IPS DF 19.7 (cell line): ENCODE results near the gene TTC28.

Experiments used
- DNase-seq: peaks from one replicate; pipeline ENCODE4 v3.0.0-alpha.2; 2013; ENCODE audit warnings: low read depth, low spot score

TTC28 gene

DNA sequence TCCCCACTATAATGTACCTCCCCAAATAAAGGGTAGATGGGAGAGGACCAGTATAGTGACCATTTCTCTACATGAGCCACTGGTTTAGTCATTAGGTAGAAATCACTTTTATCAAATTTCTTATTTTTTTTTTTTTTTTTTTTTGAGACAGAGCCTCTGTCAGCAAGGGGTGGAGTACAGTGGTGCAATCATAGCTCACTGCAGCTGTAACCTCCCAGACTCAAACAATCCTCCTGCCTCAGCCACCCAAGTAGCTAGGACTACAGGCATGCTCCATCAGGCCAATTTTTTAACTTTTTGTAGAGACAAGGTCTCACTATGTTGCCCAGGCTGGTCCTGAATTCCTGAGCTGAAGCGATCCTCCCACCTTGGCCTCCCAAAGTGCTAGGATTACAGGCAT, 322.4 kb downstream of the TTC28 start:
- no peak for DNase-seq

DNA sequence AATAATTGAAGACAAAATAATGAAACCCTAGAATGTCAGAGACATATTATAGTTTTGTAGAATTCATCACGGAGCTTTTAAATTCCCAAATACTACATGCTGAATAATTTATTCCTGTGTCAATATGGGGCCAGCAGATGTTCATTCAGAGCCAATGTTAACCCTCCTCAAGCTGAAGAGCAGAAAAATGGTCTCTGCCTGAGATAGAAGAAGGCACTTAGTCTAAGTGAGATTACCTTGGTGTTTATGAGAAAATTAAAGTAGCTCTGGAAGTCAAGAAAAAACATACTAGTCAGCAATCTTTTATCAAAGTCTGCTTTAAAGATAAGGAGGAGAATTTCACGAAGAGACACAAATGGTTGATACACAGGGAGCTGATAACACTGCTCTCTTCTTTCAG, 328.2 kb downstream of the TTC28 start:
- DNase-seq: no peak

DNA sequence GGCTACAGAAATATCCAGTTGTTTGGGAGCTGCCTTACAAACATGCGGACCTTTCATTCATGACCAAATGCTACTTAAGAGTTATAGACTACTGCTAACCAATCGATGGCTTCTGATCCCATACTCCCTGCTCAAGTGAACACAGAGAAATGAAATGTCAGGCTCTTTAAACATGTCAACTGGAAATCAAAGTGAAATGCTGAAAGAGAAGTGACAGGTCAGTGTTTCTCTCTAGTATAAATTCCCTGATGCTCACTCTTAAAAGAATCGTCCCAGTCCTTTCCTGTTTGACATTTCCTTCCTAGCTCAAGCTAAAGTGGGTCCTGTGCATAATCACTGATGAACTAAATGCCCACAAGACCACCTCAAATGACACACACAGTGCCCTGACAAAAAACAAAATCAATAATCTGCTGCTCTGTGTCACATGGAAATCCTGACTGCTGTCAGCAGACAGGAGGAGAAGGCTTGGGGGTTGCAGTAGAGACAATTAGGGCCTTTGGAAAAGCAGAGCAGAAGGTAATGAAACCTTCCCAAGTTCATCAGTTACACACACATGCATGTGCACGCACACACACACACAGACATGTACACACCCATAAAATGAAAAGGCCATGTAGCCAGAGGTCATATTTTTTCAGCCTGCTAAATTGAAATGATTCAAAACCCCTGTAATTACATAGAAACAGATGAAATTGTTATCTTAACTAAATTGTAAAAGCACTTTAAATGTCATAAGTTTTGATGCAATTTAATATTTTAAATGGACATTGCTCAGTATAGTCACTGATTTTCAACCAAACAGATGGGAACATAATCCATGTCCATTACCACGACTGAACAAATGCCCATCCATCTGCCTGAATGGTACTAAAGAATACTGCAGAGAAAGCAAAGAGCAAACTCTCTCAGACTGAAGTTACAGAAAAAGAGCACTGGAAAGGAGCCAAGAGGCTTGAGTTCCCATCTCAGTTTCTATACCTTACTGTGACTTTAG, 330.7 kb downstream of the TTC28 start:
- no peak for DNase-seq

DNA sequence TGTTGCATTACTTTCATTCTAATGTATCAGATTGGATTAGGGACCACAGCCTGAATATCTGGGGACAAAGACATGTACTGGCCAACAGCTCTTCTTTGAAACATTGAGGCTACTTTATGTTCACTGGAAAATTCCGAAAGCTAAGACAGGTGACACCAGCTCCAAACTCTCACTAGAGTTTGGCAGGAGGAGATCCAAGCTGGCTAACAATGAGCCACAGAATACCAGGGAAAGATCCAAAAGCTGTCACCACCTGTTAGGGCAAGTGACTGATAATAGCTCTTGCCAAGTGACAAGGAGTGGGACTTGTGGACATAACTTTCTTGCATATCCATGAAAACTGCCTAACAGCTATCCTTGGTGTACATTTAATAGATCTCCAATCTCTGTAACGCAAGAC, 333.3 kb downstream of the TTC28 start:
- DNase-seq: no peak

DNA sequence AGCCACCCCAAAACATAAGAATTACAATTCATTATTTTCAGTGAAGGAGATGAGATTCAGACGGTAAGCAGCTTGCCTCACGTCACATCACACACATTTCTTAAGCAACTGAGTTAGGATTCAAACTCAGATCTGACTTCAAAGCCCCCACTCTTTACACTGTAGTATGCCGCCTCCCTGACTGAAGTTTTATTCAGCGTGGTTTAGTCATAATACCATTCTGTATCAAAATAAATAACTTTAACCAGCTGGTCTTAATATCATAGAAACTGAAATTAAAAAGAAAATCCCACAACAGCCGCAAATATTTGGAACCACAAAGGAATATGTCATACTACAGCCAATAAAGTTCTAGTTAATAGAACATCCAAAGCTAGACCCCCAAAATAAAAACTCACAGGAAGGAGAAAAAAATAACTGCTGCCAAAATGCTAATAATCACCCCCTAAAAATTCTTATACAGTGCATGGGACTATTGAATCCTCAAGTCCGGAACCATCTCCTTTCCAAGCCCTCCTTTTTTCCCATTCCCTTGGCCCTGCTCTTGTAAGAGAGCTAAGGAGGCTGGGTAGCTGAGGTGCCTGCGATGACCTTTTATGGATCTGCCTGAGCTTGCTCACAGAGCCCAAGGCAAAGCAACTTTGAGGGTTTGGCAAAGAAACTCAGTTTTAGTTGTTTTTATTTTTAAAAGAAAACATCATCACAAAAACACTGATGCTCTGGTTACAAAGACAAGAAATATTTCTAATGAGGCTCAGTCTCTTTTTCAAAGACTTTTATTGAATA, 334.5 kb downstream of the TTC28 start:
- no peak for DNase-seq

DNA sequence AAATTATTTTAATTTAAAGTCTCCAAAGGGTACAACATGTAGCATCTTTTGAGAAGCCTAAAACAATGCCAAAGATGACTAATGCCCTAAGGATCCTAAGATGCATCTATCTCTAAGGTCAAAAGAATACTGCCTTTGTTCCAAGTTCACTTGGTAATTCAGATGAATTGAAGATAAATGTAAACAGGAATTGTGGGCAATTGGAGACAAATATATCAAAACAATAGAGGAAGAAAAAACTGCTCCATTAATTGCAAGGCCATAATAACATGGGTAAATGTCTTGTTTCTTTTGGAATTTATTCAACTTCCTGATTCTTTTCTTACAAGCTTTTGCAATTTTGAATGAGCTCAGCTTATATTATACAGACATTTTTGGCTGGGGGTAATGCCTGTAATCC, 338.6 kb downstream of the TTC28 start:
- DNase-seq: no peak

DNA sequence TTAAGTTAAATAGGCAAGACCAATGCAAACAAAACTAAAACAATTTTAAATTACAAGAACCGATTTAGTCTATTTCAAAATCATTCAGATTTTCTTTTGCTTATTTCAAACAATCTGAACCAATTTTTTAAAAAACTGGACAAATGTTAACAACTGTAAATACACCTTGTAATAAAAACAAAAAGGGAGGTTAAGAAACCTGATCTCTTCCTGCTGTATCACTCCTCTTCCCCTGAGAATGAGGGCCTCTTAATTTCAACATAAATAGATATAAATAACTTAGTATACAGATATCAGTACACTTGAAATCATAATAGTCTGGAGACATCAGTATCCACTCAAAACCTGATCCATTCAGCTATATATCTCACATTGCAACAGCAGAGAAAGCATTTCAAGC, 346.6 kb downstream of the TTC28 start:
- DNase-seq: no peak

DNA sequence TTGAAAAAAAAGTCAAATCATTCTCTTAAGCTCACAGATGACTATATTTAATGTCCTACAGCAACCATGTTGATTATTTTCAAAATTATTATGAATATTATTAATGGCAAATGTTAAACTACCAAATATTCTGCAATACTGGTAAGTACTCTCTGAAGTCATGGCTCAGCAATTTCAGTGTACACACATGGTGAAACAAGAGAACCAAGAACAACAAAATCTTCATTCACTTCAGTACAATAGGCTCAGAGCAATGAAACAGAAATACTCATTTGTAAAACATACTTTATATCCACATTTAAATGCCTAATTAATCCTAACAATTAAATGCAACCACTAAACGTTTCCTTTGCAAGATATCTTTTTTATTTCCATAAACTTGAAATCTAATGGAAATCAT, 347.2 kb downstream of the TTC28 start:
- no peak for DNase-seq

DNA sequence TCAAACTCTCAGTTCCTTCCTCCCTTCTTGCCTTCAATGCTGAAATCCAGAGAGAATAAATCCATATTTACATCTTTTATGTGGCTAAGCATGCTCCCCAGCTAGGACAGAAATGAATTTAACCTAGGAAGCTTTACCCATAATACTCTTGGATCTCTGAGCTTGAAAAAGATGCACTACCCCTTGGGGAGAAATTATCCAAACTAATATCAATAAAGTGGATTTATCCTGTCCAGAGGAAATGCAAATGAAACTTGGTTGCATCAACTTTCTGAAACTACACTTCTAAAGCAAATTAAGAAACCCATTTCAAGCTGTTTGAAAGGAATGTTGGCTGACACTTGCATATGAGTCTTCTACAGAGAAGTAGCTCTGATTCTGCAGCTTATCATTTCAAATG, 347.9 kb downstream of the TTC28 start:
- no peak for DNase-seq

DNA sequence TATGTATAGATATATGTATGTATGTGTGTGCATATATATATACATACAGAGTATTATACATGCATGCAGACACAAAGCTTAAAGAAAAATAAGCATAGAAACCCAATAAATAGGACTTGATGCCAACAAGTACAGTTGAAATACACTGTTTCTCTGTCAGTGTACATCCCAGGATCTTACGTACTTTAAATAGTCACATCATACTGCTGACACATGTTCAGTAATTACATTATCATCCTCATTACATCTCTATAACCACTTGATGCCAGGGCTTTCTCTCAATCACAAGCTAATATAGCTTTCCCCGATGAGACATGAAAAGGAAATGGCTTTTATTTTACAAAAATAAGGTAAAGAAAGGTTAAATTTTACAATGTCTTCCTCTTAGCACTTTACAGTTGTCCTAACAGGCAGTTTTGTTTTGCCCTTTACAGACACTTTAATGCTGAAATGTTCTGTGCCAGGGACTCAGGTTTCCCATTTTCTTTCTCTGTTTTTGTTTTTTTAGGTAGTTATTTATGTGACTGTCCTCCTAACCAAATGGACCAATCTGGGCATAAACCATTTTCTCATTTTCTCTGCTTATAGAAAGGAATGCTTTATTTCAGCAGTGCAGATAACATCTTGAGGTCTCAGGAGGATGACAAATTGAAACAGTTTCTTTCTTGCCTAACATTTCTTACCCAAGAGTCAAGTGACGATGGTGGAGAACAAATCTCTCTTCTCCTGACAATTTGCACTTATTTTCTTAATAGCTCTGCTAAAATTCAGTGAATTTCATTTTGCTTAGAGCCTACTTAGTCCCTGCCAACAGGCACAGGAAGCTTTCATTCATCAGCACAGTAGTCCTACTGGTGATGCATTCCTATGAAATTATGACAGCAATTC, 350.2 kb downstream of the TTC28 start:
- DNase-seq: no peak

DNA sequence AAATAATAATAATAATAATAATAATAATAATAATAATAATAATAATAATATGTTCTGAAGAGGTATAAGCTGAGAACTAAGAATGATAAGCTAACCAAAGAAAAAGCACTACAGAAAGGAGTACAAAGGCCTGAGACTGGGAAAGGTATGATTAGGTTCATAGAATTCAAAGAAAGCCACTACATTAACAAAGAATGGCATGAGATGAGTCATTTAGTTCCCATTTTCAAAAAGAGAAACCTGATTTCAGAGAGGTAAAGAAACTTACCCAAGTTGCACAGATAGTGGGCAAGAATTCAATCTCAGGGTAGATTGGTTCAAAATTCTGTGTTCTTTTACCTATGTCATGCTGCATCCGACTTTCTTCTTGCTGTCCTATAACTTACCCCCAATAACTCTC, 350.9 kb downstream of the TTC28 start:
- no peak for DNase-seq

DNA sequence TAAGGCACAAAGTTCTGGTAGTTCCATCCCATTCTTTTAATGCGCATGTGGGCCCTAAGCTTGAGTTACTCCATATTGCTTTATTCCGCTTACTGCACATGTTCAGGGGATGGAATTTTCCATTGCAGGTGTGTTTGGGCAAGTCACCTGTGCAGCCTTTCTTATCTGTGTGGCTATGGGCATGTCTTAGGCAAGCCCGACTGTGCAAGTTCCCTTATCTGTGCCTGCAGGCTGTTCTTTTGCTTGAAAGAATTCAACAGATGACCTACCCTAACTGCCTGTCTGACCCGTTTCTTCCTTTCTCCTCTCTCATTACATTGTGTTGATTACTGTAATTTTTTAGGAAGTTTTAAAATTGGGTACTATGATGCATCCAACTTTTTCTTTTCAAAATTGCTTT, 363.6 kb downstream of the TTC28 start:
- no peak for DNase-seq

DNA sequence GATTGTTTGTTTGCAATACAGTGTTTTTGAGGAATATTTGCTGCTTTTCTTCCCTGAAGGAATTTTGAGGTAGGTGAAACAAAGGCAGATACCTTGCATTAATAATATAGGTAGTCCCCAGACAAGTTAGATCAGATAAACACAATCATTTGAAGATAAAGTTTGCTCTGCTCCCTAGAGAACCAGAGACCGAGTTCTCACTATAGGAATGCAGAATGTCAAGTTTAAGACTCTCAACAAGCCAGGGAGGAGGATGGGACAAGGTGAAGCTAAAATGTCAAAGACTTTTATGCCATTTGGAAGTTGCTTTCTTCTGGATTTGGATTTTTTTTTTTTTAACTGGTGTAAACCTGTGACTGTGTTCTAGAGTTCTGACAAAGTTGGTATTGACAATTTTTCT, 364.7 kb downstream of the TTC28 start:
- no peak for DNase-seq

DNA sequence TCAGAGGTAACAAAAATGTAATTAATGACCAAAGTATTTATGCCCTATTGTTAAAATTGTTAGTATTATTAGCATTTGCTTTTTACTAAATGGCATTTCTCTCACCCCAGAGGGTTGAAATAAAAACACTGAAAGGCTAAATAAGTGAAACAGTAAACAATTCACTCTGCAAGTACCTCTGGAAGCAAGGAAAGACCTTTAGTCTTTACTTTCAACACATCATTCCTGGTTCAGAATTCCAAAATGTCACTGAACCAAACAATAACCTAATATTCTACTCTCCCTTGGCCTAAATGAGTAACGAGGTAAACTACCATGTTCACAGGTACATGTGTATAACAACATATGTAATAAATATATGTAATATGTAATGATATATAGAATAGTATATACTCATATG, 369.3 kb downstream of the TTC28 start:
- no peak for DNase-seq

DNA sequence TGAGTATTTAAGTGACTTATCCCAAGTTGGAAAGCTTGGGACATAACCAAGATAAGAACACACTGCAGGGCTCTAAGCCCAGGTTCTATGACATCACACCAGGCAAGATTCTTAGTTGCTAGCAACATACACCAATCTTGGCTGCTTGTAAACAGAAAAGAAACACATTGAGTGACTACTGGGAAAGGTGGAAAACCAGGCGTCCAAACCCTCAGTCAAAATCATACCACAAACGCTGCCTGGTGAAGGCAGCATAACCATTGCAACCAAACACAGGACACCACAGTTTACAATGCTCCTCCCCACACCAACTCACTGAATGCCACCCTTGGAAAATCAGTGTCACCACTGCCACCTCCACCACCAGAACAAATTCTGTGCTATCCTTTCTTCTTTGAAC, 379.9 kb downstream of the TTC28 start:
- no peak for DNase-seq

DNA sequence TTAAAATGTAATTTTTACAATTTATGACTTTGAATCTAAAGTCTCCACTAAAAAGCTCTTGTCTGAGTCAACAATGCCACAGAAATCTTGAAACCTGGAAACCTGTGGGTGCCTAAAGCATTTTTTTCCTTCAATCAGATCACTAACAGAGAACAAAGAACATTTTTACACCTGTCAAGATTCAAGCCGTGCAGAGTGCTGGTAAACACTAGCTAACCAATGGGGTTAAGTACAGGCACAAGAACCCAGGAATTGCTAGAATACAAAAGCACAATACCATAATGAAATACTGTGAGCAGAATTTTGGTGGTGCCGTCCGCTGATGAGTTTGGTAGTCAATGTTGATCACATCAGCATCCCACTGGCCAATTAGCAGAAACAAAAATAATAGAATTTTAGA, 380.3 kb downstream of the TTC28 start:
- no peak for DNase-seq

DNA sequence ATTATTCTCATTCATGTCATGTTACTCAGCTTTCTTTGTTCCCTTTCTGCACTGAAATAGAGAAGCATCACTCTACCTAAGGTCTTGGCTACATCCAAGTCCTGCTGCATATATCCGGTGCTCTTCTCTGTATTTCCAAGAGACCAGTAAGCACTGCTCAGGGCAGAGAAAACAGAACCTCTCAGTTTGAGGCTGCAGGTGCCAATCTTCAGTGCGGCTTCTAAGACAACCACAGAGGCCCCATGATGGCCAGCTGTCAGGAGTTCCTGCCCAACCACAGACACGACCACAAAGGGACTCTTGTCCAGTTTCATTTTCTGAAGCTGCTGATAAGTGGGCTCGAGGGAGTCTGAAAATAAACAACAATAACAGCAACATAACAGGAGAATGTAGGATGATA, 382.1 kb downstream of the TTC28 start:
- DNase-seq: no peak

DNA sequence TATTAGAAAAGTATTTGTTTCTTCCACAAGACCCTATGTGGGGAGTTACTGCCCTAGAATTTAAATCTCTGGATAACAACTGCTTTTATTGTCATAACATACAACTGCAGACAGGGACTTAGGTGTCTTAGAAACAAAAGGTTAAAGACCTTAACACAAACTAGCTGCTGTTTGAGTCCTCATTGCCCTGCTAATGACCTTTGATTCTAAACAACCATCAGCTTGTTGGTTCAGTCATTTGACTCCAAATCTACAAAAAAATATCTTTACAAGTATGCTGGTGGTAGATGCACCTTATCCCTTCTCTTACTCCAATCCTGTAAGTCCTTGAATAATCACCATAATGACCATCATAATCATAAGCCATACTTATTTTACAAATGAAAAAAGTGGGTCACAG, 383.2 kb downstream of the TTC28 start:
- DNase-seq: no peak

DNA sequence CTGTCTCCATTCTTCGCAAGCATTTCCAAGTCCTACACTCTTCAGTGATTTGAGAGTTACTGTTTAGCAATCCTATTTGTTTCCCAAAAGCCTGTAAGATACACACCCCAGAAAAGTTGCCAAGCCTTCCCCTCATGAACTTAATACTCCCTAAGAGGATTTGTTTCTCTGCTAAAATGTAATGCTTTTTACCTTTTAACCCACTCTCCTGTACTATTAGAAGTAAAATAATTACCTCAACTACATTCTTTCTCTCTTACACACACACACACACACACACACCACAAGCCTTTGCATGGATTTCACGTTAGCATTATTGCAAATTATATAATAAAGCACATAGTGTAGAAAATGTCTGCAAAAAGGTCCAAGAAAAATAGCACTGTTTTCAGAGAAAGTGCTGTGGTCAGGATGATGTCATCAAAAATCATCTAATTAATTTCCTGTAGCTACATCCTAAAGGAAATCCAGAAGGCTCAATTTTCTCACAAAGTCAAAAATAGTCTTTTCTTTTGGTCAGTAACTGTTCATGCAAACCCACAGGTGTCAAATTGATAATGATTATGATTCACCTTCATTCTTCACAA, 396.5 kb downstream of the TTC28 start:
- no peak for DNase-seq

DNA sequence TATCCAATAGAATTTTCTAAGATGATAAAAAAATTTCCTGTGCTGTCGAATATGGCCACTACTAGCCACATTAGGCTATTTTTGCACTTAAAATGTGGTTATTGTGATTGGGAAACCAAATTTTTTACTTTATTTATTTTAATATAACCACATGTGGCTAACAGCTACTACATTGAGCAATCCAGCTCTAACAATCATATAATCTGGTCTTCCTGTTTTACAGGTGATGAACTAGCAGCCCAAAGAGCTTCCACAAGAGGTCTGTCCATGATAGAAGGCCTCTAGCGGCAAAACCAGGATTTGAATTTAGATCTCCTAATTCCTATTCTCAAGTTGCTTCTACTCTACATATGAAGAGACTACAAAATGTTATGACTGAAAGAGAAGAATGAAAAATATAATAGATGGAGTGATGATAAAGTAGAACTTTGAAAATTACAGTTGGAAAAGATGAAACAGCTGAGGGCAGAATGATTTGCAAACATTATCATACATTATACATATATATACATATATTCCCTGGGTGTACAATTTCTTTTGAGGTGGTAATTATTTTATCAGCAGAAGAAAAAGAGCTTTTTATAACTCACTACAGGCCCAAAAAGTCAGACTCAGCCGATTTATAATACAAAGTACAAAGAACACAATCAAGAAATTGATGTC, 397.1 kb downstream of the TTC28 start:
- DNase-seq: no peak

DNA sequence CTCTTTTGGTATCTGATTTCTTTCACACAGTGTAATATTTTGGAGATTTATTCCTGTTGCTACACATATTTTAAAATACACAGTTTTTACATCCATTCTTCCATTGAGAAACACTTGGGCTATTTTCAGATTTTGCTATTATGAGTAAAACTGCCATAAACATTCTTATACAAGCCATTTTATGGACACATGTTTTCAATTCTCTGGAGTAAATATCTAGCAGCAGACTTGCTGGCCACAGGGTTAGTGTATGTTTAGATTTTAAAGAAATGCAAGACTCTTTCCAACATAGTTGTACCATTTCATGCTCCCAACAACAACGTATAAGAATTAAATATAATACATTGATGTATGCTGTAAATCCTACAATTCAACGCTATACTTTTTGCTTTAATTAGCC, 399.8 kb downstream of the TTC28 start:
- DNase-seq: no peak
